Cardiac muscle cell (in vitro differentiated cells and primary cell): Measurements from ENCODE around the gene NADK. TPM values are rescaled to one million over a fixed set of nuclear protein-coding genes. Genes with fewer than 3 reads are reported as not detected.
"Not testable (repeated sequence)": the region's sequence is repeated elsewhere in the genome, so short reads cannot be mapped to it uniquely, and the experiment has no call there.

Source experiments
- DNase-seq, 2 donors: peaks; one replicate each; pipeline versions ENCODE4 v3.0.0 to v3.0.0-alpha.2; 2010 to 2017; ENCODE audit warnings: low read depth in 1 of 2, low spot score in 1 of 2
- H3K27ac ChIP-seq: fragments of 200-600 bp; sonication (generic); 2 replicates; pipeline ENCODE4 v1.5.1; 2016
- H3K27me3 ChIP-seq: fragments of 200-600 bp; sonication (generic); 2 replicates; pipeline ENCODE4 v1.6.0; 2016; ENCODE audit warnings: control low read depth
- H3K36me3 ChIP-seq: fragments of 200-600 bp; sonication (generic); 2 replicates; pipeline ENCODE4 v1.5.1; 2016; ENCODE audit warnings: control low read depth
- H3K4me1 ChIP-seq: fragments of 200-600 bp; sonication (generic); 2 replicates; pipeline ENCODE4 v1.8.1; 2017; ENCODE audit warnings: low read depth, mild to moderate bottlenecking, mixed run types
- H3K4me3 ChIP-seq: fragments of 200-600 bp; sonication (generic); 2 replicates; pipeline ENCODE4 v1.5.1; 2016; ENCODE audit warnings: mild to moderate bottlenecking
- H3K9me3 ChIP-seq: fragments of 200-600 bp; sonication (generic); 2 replicates; pipeline ENCODE4 v1.5.1; 2017; ENCODE audit warnings: low read depth, mild to moderate bottlenecking, control low read depth
- CTCF ChIP-seq: IDR thresholded peaks from 2 replicates; pipeline ENCODE4 v1.5.1; 2012; ENCODE audit warnings: low read depth, mild to moderate bottlenecking, low read length
- polyA plus RNA-seq: library from polyadenylated mRNA; unstranded; fragments of >200 nt; fragmentation: Nextera tagmentation; extraction: Ambion mirVana; gene quantifications from 2 replicates; pipeline ENCODE4 v1.2.1, GENCODE V29; 2016
- total RNA-seq: library from RNA; depleted of rRNA; stranded (reverse); fragments of >200 nt; gene quantifications from 2 replicates; pipeline ENCODE4 v1.2.3, GENCODE V29; 2016

The NADK gene
- total and polyA plus RNA-seq, 2 experiments from 2014 or later = 42.7 to 71.2 TPM

GRCh38 chr1:1724035-1724864, 54.0 kb downstream of the NADK start, which contains the start of gene CDK11A:
CDK11A (minus strand) TSS chr1:1724357; CDS start chr1:1722818, 1,539 bp downstream.
- not testable (repeated sequence) for H3K36me3 ChIP-seq, H3K4me1 ChIP-seq, H3K27me3 ChIP-seq, H3K9me3 ChIP-seq
- peak; percentile 90 to 100 for DNase-seq
- peak within 1 kb of the TSS; percentile 75 for H3K27ac ChIP-seq
- peak; percentile 32 for TF ChIP-seq CTCF
- peak within 1 kb of the TSS; percentile 49 for H3K4me3 ChIP-seq

DNA sequence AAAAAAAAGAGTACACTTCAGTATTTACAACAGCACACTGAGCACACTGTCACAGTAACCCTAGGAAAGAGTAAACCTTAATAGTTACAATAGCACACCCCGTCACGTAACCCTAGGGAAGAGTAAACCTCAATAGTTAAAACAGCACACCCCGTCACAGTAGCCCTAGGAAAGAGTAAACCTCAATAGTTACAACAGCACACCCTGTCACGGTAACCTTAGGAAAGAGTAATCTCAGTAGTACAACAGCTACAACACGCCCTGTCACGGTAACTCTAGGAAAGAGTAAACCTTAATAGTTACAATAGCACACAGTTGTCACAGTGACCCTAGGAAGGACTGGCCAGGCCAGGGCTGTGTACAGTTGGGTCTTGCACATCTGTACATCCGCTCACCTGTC, 57.1 kb downstream of the NADK start:
- DNase-seq = no peak
- no peak for TF ChIP-seq CTCF
- Histone ChIP-seq H3K9me3 (no peaks in the 10 kb centered on the region), H3K27me3 (no peaks in the 10 kb centered on the region), H3K4me3 (no peak overlapping the region), H3K36me3 (no peaks in the 10 kb centered on the region), H3K27ac (no peak overlapping the region), H3K4me1 (no peaks in the 10 kb centered on the region)

DNA sequence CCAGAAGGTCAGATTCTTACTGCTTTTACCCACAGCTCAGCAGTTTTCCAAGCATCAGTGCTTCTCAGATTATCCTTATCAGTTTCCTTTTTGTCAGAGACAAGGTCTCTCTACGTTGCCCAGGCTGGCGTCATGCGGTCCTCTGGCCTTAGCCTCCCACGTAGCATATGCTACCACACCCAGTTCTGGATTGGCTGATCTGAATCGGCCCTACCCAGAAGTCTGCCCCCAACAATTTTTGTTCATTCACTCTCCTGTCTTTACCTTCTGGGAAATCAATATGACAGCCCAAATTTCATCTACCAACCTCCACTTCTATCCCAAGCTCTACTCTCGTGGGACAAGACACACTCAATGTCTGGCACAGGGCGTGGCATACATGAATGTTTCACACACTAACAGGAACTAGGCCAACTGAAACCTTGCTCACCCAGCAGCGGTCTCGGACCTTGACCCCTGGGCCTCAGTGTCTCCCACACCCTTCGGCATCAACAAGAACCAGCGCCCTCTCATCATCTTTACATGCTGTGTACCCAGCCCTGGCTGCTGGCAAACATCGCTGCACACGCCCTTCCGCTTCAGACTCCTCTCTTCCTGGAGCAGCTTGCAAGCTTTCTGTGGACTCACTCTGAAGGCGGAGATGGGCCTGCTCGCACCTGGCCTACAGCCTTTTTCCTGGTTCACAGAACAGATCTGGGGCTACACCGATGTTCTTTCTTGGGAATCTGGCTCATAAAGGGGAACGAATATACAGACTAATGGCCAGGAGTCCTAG, 63.0 kb downstream of the NADK start:
- not testable (repeated sequence) for H3K4me3 ChIP-seq, H3K9me3 ChIP-seq, H3K27ac ChIP-seq, H3K27me3 ChIP-seq, H3K4me1 ChIP-seq, H3K36me3 ChIP-seq, DNase-seq

GRCh38 chr1:1707897-1708296, 70.4 kb downstream of the NADK start:
- not testable (repeated sequence) for H3K36me3 ChIP-seq, H3K27me3 ChIP-seq, H3K9me3 ChIP-seq, H3K4me1 ChIP-seq, DNase-seq, H3K4me3 ChIP-seq, H3K27ac ChIP-seq

DNA sequence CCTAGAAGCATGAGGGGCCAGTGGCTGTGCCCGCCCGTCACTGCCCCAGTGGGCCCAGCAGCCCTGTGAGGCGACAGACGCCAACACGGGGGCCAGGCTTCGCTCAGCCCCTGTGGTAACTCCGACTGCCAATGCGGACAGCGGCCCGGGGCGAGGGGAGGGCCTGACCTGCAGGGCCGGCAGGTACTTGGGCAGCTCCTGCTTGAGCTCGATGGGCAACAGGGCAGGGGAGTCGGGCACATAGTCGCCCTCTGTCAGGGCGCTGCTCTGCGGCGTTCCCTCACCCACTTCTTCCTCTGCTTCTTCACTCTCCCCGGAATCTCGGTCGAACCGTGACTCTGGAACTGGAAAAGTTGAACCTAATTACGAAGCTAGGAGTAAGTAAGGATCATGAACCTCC, 71.0 kb downstream of the NADK start:
- H3K27me3 ChIP-seq, H3K4me1 ChIP-seq, H3K27ac ChIP-seq, H3K9me3 ChIP-seq, H3K4me3 ChIP-seq, H3K36me3 ChIP-seq, DNase-seq: not testable (repeated sequence)

DNA sequence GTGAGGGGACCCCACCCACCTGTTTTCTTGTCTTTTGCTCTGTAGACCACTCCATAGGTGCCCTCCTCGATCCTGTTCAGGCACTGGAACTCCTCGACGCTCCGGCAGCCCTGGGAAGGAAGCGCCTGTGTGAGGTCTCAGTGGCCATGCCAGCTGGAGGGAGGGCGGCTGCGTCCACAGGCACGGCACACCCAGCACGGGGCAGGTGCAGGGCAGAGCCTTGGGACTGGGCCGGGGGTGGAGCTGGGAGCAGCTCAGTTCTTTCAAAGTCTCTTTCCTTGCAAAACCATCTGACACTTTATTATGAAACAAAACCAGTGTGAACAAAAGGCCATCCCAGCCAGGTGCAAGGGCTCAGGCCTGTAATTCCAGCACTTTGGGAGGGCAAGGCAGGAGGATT, 72.6 kb downstream of the NADK start:
- H3K9me3 ChIP-seq, H3K27ac ChIP-seq: not testable (repeated sequence)

DNA sequence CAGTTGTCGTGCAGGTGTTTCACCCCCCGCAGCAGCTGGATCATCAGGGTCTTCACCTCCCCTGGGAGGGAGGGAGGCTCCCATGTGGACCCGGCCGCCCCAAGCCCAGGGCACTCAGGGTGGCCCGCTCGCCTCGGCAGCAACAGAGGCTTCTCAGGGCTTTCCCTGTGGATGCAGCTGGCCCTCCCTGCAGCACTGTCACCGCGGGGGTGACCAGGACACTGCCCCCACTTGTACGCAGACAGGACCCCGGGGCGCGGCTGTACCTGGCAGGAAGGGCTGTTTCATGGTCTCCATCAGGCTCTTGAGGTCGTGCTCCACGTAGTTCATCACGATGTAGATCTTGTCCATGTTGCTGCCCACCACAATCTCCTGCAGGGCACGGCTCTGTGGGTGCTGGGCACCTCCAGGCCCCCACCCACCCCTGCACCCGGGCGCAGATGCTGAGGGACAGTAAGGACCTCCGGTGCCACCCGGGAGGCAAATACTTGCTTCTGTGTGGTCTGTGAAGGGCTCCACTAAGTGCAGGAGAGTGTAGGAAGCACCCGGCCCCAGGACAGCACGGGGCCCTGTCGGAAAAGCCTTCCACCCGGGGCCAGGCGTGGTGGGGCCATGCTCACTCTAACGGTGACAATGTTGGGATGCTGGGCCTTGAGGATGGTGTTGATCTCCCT, 73.8 kb downstream of the NADK start:
- H3K27ac ChIP-seq = not testable (repeated sequence)

More for the DNA sequence above, 72.6 kb downstream of the NADK start:
- H3K4me3 ChIP-seq, H3K27me3 ChIP-seq, H3K4me1 ChIP-seq, DNase-seq, H3K36me3 ChIP-seq: not testable (repeated sequence)

DNA sequence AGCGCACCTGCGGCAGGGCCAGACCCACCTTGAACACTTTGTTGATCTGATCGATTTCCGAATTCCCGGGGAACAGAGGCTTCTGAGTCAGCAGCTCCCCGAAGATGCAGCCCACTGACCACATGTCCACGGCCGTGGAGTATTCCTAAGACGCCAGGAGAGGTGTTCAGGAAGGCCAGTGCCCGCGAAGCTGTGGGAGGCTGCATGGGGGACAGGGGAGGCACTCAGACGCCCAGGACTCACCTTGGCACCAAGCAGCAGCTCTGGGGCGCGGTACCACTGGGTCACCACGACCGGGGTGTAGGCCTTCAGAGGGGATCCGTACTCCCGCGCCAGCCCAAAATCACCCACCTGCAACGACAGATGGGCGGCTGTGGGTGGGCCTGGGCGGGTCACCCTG, 74.5 kb downstream of the NADK start:
- no peak for TF ChIP-seq CTCF
- no peak for DNase-seq
- H3K27me3 ChIP-seq = no peaks in the 10 kb centered on the region
- H3K27ac ChIP-seq = no peak overlapping the region
- no peaks in the 10 kb centered on the region for H3K36me3 ChIP-seq
- no peaks in the 10 kb centered on the region for H3K9me3 ChIP-seq
- H3K4me1 ChIP-seq = no peaks in the 10 kb centered on the region
- H3K4me3 ChIP-seq = no peak overlapping the region

More for the DNA sequence above, 73.8 kb downstream of the NADK start:
- not testable (repeated sequence) for H3K9me3 ChIP-seq, H3K27me3 ChIP-seq, H3K36me3 ChIP-seq, H3K4me1 ChIP-seq, DNase-seq, H3K4me3 ChIP-seq

- H3K36me3 ChIP-seq, DNase-seq, H3K27me3 ChIP-seq, H3K9me3 ChIP-seq, H3K4me1 ChIP-seq, H3K27ac ChIP-seq, H3K4me3 ChIP-seq: not testable (repeated sequence)
Measured at GRCh38 chr1:1702506-1702905, 75.8 kb downstream of the NADK start.
